HG03097 (cell line): ENCODE results near the gene OR4K15.
"Not testable (repeated sequence)": the region's sequence is repeated elsewhere in the genome, so short reads cannot be mapped to it uniquely, and the experiment has no call there.

Source experiments
- ATAC-seq: cut with Tn5 transposase; IDR thresholded peaks from one replicate; pipeline ENCODE4 v1.9.1; 2021; ENCODE audit not compliant: unreplicated experiment, low FRiP score

OR4K15 gene, protein sequence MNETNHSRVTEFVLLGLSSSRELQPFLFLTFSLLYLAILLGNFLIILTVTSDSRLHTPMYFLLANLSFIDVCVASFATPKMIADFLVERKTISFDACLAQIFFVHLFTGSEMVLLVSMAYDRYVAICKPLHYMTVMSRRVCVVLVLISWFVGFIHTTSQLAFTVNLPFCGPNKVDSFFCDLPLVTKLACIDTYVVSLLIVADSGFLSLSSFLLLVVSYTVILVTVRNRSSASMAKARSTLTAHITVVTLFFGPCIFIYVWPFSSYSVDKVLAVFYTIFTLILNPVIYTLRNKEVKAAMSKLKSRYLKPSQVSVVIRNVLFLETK

DNA sequence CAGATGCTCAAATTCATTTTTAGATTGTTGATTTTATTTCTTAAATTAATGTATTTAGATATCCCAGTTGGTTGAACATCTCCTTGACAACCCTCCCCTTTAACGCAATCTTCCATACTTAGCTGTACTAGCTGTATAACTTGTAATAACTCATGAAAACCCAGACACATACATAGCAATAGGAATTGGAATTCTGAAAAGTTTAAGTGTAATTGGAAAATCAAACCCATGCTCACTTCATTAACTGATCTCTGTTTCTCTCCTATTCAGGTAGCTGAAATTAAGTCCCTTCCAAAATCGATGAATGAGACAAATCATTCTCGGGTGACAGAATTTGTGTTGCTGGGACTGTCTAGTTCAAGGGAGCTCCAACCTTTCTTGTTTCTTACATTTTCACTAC, at the start of gene OR4K15:
Gene OR4K15 (plus strand): TSS at position 301 of the 400 bp plus-strand sequence. CDS start 0 bp downstream, at position 301.
- ATAC-seq = no peak

DNA sequence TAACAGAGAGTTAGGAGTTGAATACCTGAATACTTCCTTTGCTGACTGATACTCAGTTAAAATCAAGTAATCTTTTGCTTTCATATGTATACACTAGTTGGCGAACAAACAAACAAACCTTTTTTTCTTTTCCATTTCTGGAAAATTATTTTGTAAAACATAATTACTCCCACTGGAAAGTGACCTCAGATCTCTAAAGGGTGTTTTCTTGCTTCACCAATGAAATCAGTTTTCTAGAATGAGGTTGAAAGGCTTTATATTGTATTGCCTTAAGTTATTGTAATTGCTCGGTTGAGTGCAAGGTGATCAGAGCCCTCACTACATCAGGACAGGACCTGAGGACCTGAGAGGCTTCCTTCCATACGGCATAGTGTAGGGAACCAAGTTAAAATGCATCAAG, 44.8 kb upstream of the OR4K15 start, which contains the start of gene OR4K1:
Gene OR4K1 (plus strand): TSS at position 301 of the 400 bp plus-strand sequence. CDS start 4,750 bp downstream, outside the sequence.
- ATAC-seq = no peak

DNA sequence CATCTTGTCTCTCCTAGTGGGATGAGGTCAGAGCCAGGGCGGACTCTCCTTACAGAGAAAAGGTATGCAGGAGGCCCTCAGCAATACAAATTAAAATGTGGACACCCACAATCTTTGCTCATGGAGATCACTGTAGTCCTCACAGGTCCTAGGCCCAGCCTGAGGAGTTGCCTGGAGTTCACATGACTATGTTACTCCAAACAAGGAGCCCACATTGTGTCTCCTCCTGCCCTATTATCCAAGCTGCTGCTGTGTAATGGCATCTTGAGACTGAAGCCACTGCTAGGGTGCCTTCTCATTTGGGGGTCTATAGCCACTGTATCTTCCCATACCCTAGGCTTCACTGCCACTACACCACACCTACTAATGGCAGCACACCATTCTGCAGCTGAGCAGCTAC, 33.7 kb upstream of the OR4K15 start:
- ATAC-seq = no peak

DNA sequence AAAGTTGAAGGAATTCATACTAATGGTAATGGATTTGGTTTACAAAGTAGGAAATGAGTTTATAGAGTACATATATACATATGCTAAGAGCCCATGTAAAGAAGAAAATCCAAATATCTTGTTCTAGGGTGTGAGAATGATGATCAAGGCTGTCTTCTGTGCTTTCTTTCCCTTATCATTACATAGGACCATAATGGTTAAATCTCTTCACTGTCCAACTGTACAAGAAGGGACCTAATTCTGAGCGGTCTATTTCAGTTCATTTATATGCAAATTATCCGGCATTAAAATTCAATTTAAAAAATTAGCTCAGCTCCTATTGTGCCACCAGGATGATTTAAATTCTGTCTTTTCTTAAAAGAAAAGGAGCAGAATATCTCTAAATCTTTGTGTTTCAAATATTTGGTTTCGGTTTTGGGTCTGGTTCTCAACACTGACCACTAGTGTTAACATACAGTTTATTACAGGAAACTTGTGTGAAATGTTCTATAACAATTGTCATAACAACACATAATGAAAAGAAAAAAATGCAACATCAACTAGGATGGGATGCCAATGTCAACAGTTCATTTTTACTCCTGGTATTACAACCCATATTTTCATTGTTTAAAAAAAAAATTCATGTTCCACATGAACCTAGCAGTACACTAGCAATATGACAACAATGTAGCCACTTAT, 27.8 kb upstream of the OR4K15 start:
- ATAC-seq = no peak

DNA sequence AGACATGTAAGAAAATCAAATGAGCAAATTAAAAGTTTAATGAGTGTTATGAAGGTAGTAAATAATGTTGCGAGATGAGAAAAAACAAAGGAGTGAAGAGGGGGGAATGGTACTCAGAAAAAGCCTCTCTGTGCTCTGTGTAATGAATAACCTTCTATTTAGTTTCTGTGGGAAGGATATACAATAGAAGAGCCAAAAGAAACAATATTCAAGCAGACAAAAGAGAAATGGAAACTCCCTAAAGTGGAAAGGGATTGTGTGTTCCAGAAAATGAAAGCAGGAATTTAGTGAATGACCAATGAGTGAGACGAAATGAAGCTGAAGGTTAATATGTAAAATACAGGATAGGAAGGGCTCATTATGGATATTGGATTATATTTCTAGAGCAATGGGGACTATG, 26.2 kb upstream of the OR4K15 start:
- no peak for ATAC-seq

DNA sequence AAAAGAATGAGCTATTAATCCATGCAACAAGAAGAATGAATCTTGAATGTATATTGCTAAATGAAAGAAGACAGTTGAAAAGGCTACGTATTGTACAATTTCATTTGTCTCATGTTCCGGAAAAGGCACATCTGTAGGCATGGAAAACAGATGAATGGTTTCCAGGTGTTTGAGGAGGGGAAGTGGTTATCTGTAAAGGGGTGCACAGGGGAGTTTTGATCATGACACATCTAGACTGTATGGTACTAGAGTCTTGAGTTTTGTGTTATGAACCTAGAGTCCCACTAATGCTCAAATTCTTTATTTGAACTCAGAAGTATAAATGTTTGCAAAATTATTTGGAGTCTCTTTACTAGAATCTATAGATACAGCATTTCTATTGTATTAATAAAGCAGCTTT, 5.7 kb upstream of the OR4K15 start:
- ATAC-seq = not testable (repeated sequence)

DNA sequence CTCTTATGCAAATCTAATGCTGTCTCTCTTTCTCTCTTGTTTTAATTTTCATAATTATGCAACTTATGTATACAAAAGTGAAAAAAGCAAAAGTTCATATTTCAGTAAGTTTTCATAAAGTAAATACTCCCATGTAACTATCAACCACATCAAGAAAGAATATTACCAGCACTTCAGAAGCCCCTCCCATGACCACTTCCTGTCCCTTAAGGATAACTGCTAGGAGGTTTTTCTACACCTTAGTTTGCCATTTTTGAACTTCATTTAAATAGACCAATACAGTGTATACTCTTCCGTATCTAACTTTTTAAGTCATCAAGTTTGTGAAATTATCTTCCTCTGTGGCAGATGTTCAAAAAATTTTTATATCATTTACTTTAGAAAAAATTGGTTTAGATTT, 547 bp upstream of the OR4K15 start:
- ATAC-seq = no peak

DNA sequence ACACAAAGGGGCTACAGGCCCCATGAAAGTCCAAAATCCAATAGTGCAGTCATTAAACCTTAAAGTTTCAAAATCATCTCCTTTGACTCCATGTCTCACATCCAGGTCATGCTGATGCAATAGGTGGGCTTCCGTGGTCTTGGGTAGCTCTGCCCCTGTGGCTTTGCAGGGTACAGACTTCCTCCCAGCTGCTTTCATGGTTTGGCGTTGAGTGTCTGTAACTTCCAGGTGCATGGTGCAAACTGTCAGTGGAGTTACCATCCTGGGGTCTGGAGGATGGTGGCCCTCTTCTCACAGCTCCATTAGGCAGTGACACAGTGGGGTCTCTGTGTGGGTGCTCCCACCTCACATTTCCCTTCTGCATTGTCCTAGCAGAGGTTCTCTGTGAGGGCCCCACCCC, 18.0 kb downstream of the OR4K15 start:
- no peak for ATAC-seq

DNA sequence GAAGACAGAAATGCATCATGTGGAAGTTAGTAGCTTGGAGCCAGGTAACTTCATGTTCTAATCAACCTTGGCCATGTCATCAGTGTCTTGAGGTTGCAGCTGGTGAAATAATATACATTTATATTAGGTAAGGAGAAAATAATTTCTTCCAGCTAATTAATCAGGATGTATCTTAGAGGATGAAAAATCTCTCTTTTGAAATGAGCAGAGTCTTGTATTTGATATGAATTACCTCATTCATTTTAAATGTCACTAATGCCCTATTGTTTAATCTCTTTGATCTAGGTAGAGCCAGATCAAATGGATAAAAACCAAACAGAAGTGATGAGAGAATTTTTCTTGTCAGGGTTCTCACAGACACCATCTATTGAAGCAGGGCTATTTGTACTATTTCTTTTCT, 26.5 kb downstream of the OR4K15 start, which contains the start of gene OR4Q2:
Gene OR4Q2 (plus strand): TSS at position 301 of the 400 bp plus-strand sequence.
- no peak for ATAC-seq

DNA sequence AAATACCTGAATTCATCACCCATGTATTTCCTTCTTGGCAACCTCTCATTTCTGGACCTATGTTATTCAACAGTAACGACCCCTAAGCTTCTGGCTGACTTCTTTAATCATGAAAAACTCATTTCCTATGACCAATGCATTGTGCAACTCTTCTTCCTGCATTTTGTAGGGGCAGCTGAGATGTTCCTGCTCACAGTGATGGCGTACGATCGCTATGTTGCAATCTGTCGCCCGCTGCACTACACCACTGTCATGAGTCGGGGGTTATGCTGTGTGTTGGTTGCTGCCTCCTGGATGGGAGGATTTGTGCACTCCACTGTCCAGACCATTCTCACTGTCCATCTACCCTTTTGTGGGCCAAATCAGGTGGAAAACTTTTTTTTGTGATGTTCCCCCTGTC, 26.9 kb downstream of the OR4K15 start:
- no peak for ATAC-seq

DNA sequence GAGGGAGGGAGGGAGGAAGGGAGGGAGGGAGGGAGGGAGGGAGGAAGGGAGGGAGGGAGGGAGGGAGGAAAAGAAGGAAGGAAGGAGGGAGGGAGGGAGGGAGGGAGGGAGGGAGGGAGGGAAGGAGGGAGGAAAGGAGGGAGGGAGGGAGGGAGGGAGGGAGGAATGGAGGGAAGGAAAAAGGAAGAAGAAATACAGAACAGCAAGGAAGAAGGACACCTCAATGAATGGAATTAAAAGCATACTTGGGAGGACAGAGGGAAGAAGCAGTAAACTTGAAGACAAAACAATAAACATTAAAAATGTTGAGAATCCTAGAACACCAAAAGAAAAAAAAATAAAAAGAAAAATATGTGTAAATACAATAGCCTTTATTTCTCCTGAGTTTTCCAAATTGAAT, 32.8 kb downstream of the OR4K15 start:
- no peak for ATAC-seq

DNA sequence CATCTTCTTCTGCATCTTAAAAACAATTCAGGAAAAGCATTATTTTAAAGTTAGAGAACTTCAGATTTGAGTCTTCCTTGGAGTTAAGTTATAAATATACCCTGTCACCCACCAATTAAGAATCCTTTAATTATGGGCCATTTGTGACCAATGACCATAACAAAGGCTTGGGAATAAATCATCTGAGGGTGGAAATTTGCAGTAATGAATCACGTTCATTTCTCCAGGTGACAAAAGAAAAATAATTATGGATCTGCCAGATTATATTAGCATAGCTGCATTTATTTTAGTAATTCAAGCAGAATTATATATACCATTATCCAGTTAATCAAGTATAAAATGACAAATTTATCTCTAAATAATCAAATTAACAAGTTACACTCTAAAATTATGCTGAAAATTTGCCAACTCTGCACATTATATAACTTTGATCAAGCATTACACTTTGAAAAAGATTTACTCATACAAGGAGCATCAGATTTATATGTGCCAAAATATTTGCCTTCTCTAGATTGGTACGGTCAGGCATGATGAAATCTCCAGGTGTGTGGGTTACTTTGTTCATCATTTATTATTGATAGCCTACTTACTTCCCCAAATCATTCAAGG, 44.0 kb downstream of the OR4K15 start, which contains the start of gene OR4K14:
Gene OR4K14 (minus strand): TSS at position 51 of the 609 bp plus-strand sequence. CDS start 4,114 bp downstream, outside the sequence.
- ATAC-seq = no peak
